Measurements from ENCODE around the gene ADCK2.

Gene ADCK2

DNA sequence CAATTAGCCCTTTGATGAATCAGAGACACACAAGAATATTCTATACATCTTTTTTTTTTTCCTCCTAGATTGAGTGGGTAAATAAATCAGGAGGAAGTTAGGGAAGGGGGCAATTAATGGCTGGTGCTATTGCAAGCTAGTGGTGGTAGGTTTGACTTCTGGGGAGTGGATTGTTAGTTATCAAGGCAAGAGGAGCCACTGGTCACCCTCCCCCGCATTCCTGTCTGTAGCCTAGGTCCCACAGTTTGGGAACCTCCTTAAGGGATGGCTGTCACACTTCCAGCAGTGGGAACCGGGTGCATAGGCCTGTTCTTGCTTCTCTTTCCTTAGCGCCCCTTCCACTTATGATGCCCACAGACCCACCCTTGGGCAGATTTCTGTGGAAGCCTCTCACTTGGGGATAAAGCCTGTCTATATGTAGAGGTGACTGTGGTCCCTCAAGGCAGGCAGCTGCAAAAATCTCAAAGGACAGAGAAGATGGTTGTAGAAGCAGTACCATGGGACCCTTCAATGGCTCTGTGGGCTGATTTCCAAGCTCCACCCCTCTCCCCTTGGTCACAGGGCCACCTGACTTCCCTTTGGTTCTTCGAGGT is 2.3 kb upstream of the ADCK2 start:
- in situ Hi-C loops (cut with HindIII; ENCODE audit: low pct_ligation_motif_present, low sequenced_read_pairs) = no loop called here
- no peaks in the 10 kb centered on the region for H3K27me3 ChIP-seq (replicated peaks)
- no peak for DNase-seq
- TF ChIP-seq, protein P1, sequence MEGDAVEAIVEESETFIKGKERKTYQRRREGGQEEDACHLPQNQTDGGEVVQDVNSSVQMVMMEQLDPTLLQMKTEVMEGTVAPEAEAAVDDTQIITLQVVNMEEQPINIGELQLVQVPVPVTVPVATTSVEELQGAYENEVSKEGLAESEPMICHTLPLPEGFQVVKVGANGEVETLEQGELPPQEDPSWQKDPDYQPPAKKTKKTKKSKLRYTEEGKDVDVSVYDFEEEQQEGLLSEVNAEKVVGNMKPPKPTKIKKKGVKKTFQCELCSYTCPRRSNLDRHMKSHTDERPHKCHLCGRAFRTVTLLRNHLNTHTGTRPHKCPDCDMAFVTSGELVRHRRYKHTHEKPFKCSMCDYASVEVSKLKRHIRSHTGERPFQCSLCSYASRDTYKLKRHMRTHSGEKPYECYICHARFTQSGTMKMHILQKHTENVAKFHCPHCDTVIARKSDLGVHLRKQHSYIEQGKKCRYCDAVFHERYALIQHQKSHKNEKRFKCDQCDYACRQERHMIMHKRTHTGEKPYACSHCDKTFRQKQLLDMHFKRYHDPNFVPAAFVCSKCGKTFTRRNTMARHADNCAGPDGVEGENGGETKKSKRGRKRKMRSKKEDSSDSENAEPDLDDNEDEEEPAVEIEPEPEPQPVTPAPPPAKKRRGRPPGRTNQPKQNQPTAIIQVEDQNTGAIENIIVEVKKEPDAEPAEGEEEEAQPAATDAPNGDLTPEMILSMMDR (IDR thresholded peaks at IDR 0.05; ENCODE audit: low read depth, low read length, missing control alignments) = no peak
- no peak overlapping the region for H3K4me3 ChIP-seq (ENCODE audit: low read depth, low read length)
- no peaks in the 10 kb centered on the region for H3K36me3 ChIP-seq (replicated peaks)
- H3K27ac ChIP-seq = no peak overlapping the region

DNA sequence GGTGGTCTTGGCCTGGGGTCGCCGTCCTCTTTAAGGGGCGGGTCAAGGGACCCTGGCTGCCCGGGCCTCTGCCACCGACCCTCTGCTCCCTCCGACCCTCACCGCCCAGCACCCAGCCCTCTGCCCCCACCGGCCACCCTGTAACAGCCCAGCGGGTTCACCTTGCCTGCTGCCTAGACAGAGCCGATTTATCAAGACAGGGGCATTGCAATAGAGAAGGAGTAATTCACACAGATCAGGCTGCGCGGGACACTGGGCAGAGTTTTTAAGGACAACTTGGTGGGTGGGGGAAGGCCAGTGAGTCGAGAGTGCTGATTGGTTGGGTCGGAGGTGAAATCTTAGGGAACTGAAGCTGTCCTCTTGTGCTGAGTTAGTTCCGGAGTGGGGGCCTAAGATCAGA is 779 bp upstream of the ADCK2 start:
- no peak overlapping the region for H3K27ac ChIP-seq
- in situ Hi-C loops (cut with HindIII; ENCODE audit: low pct_ligation_motif_present, low sequenced_read_pairs) = no loop called here
- H3K36me3 ChIP-seq (replicated peaks) = no peaks in the 10 kb centered on the region
- no peaks in the 10 kb centered on the region for H3K27me3 ChIP-seq (replicated peaks)
- TF ChIP-seq, protein P1 (IDR thresholded peaks at IDR 0.05; ENCODE audit: low read depth, low read length, missing control alignments) = no peak
- DNase-seq = no peak
- H3K4me3 ChIP-seq (ENCODE audit: low read depth, low read length) = no peak overlapping the region

DNA sequence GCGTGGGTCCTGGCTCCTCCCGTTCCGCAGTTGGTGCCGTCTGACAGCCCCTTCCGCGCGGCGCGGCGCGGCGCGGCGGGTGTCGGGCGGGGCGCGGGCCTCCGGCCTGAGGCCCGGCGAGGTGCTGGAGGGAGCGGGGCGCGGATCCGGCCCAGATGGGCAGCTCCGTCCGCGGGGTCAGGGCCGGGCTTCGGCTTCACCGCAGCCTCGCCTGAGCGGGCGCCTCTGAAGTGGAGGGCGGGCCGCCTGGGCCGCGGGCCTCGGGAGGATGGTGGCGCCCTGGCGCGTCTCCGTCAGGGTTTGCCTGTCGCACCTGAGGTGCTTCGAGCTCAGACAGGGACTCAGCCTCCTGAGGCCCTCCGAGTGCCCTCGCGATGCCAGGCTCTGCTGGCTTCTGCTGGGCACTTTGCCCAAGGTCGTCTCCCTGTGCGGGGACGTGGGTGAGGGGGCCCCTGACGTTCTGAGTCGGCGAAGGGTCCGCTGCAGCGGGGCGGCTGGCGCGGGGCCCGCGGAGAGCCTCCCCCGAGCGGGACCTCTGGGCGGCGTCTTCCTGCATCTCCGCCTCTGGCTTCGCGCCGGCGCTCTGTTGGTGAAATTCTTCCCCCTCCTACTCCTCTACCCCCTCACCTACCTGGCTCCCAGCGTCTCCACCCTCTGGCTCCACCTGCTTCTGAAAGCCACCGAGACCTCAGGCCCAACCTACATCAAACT is 473 bp downstream of the ADCK2 start:
- Histone ChIP-seq H3K36me3 (replicated peaks) (no peaks in the 10 kb centered on the region), H3K27me3 (replicated peaks) (no peaks in the 10 kb centered on the region), H3K4me3 (ENCODE audit: low read depth, low read length) (peak overlapping the region; percentile 62), H3K27ac (no peak overlapping the region)
- in situ Hi-C loops (cut with HindIII; ENCODE audit: low pct_ligation_motif_present, low sequenced_read_pairs) = no loop called here
- TF ChIP-seq, protein P1 (IDR thresholded peaks at IDR 0.05; ENCODE audit: low read depth, low read length, missing control alignments) = no peak
- DNase-seq = no peak

DNA sequence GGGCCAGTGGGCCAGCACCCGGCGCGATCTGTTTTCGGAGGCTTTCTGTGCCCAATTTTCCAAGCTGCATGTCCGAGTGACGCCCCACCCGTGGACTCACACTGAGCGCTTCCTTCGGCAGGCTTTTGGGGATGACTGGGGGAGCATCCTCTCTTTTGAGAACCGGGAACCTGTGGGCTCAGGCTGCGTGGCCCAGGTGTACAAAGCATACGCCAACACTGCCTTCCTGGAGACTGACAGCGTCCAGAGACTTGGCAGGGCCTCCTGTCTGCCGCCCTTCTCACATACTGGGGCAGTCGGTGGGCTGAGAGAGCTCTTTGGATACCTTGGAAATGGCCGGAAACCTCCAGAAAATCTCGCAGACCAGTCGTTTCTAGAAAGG is 1.0 kb downstream of the ADCK2 start:
- DNase-seq = no peak
- in situ Hi-C loops (cut with HindIII; ENCODE audit: low pct_ligation_motif_present, low sequenced_read_pairs) = no loop called here
- Histone ChIP-seq H3K27ac (no peak overlapping the region), H3K4me3 (ENCODE audit: low read depth, low read length) (peak overlapping the region; percentile 62), H3K27me3 (replicated peaks) (no peaks in the 10 kb centered on the region), H3K36me3 (replicated peaks) (no peaks in the 10 kb centered on the region)
- TF ChIP-seq, protein P1 (IDR thresholded peaks at IDR 0.05; ENCODE audit: low read depth, low read length, missing control alignments) = no peak

DNA sequence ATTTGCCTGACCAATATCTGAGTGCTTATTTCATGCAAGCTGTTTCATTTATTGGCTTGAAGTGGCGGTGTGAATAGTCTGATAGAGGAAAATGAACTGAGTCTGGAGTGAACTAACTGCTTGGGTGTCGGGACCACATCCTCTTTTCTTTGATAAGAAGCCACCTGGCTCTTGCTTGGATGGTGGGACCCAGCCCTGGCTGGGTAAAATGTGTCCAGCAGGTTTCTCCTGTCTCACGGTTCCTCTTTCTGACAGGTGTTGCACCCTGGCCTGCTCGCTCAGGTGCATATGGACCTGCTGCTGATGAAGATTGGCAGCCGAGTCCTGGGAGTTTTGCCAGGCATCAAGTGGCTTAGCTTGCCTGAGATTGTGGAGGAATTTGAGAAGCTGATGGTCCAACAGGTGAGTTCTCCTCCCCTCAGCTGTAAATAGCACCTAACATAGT is 1.6 kb downstream of the ADCK2 start:
- TF ChIP-seq, protein P1 (IDR thresholded peaks at IDR 0.05; ENCODE audit: low read depth, low read length, missing control alignments) = no peak
- Histone ChIP-seq H3K27me3 (replicated peaks) (no peaks in the 10 kb centered on the region), H3K36me3 (replicated peaks) (no peaks in the 10 kb centered on the region), H3K4me3 (ENCODE audit: low read depth, low read length) (no peak overlapping the region), H3K27ac (no peak overlapping the region)
- in situ Hi-C loops (cut with HindIII; ENCODE audit: low pct_ligation_motif_present, low sequenced_read_pairs) = no loop called here
- no peak for DNase-seq
